Gastrocnemius medialis (tissue), 4 donors: Measurements from ENCODE around the gene VTI1B. TPM values are rescaled to one million over a fixed set of nuclear protein-coding genes. Genes with fewer than 3 reads are reported as not detected.
"Not testable (repeated sequence)": the region's sequence is repeated elsewhere in the genome, so short reads cannot be mapped to it uniquely, and the experiment has no call there.

ENCODE experiments used
- ATAC-seq, 2 donors: fragments of 150-250 bp; one replicate each; pipeline ENCODE4 v1.9.1; 2016
- DNase-seq, 2 donors: peaks; one replicate each; pipeline ENCODE4 v3.0.0-alpha.2; 2019
- H3K27ac ChIP-seq, 4 donors: fragments of 200-600 bp; sonication (generic); 1 replicate in 1 of 4; 2 replicates in 3 of 4; pipeline ENCODE4 v1.5.1; 2016 to 2018; ENCODE audit warnings: mild to moderate bottlenecking in 2 of 4, moderate library complexity in 1 of 4
- H3K27me3 ChIP-seq, 3 donors: fragments of 200-600 bp; sonication (generic) in 2 of 3; 1 replicate in 1 of 3; 2 replicates in 2 of 3; pipeline versions ENCODE4 v1.5.1 to v1.6.0; 2016 to 2019; ENCODE audit warnings: mild to moderate bottlenecking in 1 of 3, moderate library complexity in 1 of 3
- H3K36me3 ChIP-seq, 2 donors: fragments of 200-600 bp; sonication (generic) in 1 of 2; one replicate each; pipeline ENCODE4 v1.5.1; 2017 to 2018
- H3K4me1 ChIP-seq, 2 donors: fragments of 200-600 bp; sonication (generic) in 1 of 2; one replicate each; pipeline ENCODE4 v1.5.1; 2016 to 2017; ENCODE audit warnings: mild to moderate bottlenecking in 2 of 2
- H3K4me3 ChIP-seq, 4 donors: fragments of 200-600 bp; sonication (generic) in 3 of 4; 1 replicate in 1 of 4; 2 replicates in 3 of 4; pipeline ENCODE4 v1.5.1; 2016 to 2019; ENCODE audit warnings: mild to moderate bottlenecking in 2 of 4
- H3K9me3 ChIP-seq, 3 donors: fragments of 200-600 bp; sonication (generic) in 2 of 3; 1 replicate in 1 of 3; 2 replicates in 2 of 3; pipeline ENCODE4 v1.5.1; 2016 to 2019
- CTCF ChIP-seq, 5 experiments: fragments of 450-650 bp in 3 of 5; fragments of 200-600 bp in 2 of 5; sonication (generic) in 2 of 5; IDR thresholded peaks in 4 of 5; conservative IDR thresholded peaks in 1 of 5; 1 replicate in 4 of 5; 2 replicates in 1 of 5; pipeline ENCODE4 v1.5.1; 2016 to 2019; ENCODE audit warnings: antibody characterized with exemption in 5 of 5, mild to moderate bottlenecking in 3 of 5, moderate library complexity in 3 of 5
- POLR2A ChIP-seq, 2 donors: fragments of 450-650 bp; IDR thresholded peaks; one replicate each; pipeline ENCODE4 v1.6.1; 2017; ENCODE audit warnings: antibody characterized with exemption in 2 of 2, mild to moderate bottlenecking in 2 of 2, moderate library complexity in 2 of 2
- in situ Hi-C, 4 donors: fragments of 200-750 bp; cut with MboI; loops; one replicate each; pipeline versions ENCODE4 v1.15.0 to v1.8.0; 2017; ENCODE audit warnings: low sequenced_read_pairs in 4 of 4
- intact Hi-C: fragments of 100-400 bp; cut with DNase I; formaldehyde crosslinking; loops from one replicate; pipeline ENCODE4 v1.15.1; 2023; ENCODE audit warnings: low total_unique reads
- total RNA-seq, 4 donors: library from RNA; depleted of rRNA; stranded (reverse); fragments of >200 nt; gene quantifications; one replicate each; pipeline versions ENCODE4 v1.1.0 to v1.2.3, GENCODE V29; 2016

Gene VTI1B
- total RNA-seq, 4 donors from 2014 or later = 33.7 to 69.1 (median 52.8) TPM

- TF ChIP-seq CTCF (IDR thresholded peaks at IDR 0.05 in 4 of 5, conservative IDR thresholded peaks at IDR 0.05 in 1 of 5) (no peak), POLR2A (IDR thresholded peaks at IDR 0.05) (no peak)
- DNase-seq = no peak
- in situ Hi-C loops (loop anchor here in 2 of 4 donors (25.0 kb wide), 1 partner anchor 281 kb away; no protein-coding TSS in a partner anchor), intact Hi-C loops (no loop called here)
- H3K36me3 ChIP-seq = no peaks in the 10 kb centered on the region
- H3K4me1 ChIP-seq = peaks cover 5 to 8% of the 10 kb centered on the region in 2 donors
- no peak overlapping the region for H3K4me3 ChIP-seq
- H3K9me3 ChIP-seq = no peaks in the 10 kb centered on the region
- H3K27ac ChIP-seq = no peak overlapping the region
- ATAC-seq = no peak
- no peaks in the 10 kb centered on the region for H3K27me3 ChIP-seq
These were observed 43.8 kb upstream of the VTI1B start for GRCh38 chr14:67718265-67718664.

- TF ChIP-seq POLR2A (IDR thresholded peaks at IDR 0.05) (no peak), CTCF (IDR thresholded peaks at IDR 0.05 in 4 of 5, conservative IDR thresholded peaks at IDR 0.05 in 1 of 5) (no peak)
- no peak overlapping the region for H3K27ac ChIP-seq
- ATAC-seq (no peak), DNase-seq (no peak)
- intact Hi-C loops = no loop called here
- no peaks in the 10 kb centered on the region for H3K27me3 ChIP-seq
- H3K9me3 ChIP-seq = no peaks in the 10 kb centered on the region
- peaks cover 2% of the 10 kb centered on the region in 2 donors for H3K4me1 ChIP-seq
- in situ Hi-C loops = loop anchor here in 2 of 4 donors (25.0 kb wide), 1 partner anchor 280 kb away; no protein-coding TSS in a partner anchor
- no peaks in the 10 kb centered on the region for H3K36me3 ChIP-seq
- H3K4me3 ChIP-seq = no peak overlapping the region
These were observed 42.6 kb upstream of the VTI1B start for GRCh38 chr14:67717048-67717447.

- H3K36me3 ChIP-seq = no peaks in the 10 kb centered on the region
- no peaks in the 10 kb centered on the region for H3K27me3 ChIP-seq
- in situ Hi-C loops (loop anchor here in 2 of 4 donors (25.0 kb wide), 1 partner anchor 273 kb away; no protein-coding TSS in a partner anchor), intact Hi-C loops (no loop called here)
- no peak for TF ChIP-seq CTCF (IDR thresholded peaks at IDR 0.05 in 4 of 5, conservative IDR thresholded peaks at IDR 0.05 in 1 of 5)
- no peak for TF ChIP-seq POLR2A (IDR thresholded peaks at IDR 0.05)
- H3K4me1 ChIP-seq = no peaks in the 10 kb centered on the region
- H3K9me3 ChIP-seq = no peaks in the 10 kb centered on the region
- no peak overlapping the region for H3K27ac ChIP-seq
- H3K4me3 ChIP-seq = no peak overlapping the region
- ATAC-seq = no peak
- no peak for DNase-seq
These were observed 35.8 kb upstream of the VTI1B start for GRCh38 chr14:67710209-67710608.

GRCh38 chr14:67709796-67710195, 35.4 kb upstream of the VTI1B start:
- intact Hi-C loops, H3K9me3 ChIP-seq, ATAC-seq, DNase-seq, H3K27ac ChIP-seq, H3K27me3 ChIP-seq, H3K36me3 ChIP-seq, H3K4me1 ChIP-seq, H3K4me3 ChIP-seq: not testable (repeated sequence)
- in situ Hi-C loops = loop anchor here (10.0 to 25.0 kb wide), 5 partner anchors 95 to 285 kb away; partner anchors contain the start of gene ARG2 (in 1 of the 4)

- H3K9me3 ChIP-seq, DNase-seq, H3K36me3 ChIP-seq, H3K27ac ChIP-seq, H3K4me1 ChIP-seq, H3K27me3 ChIP-seq, H3K4me3 ChIP-seq, ATAC-seq, intact Hi-C loops: not testable (repeated sequence)
- in situ Hi-C loops = loop anchor here (10.0 to 25.0 kb wide), 5 partner anchors 95 to 285 kb away; partner anchors contain the start of gene ARG2 (in 1 of the 4)
These were observed 34.9 kb upstream of the VTI1B start for GRCh38 chr14:67709346-67709745.

GRCh38 chr14:67705211-67705610, 30.8 kb upstream of the VTI1B start:
- Histone ChIP-seq H3K36me3 (no peaks in the 10 kb centered on the region), H3K27ac (no peak overlapping the region), H3K9me3 (no peaks in the 10 kb centered on the region), H3K4me1 (no peaks in the 10 kb centered on the region), H3K4me3 (no peak overlapping the region), H3K27me3 (no peaks in the 10 kb centered on the region)
- DNase-seq (no peak), ATAC-seq (no peak)
- TF ChIP-seq POLR2A (IDR thresholded peaks at IDR 0.05) (no peak), CTCF (IDR thresholded peaks at IDR 0.05 in 4 of 5, conservative IDR thresholded peaks at IDR 0.05 in 1 of 5) (no peak)
- intact Hi-C loops (no loop called here), in situ Hi-C loops (loop anchor here (10.0 to 25.0 kb wide), 5 partner anchors 90 to 280 kb away; partner anchors contain the start of gene ARG2 (in 1 of the 4))
